Activated CD4-positive, alpha-beta T cell treated with anti-CD3 and anti-CD28 coated beads for 1 hour (primary cell): ENCODE data around the gene MYPOP.
"Not testable (repeated sequence)": the region's sequence is repeated elsewhere in the genome, so short reads cannot be mapped to it uniquely, and the experiment has no call there.

Source experiments
- DNase-seq: peaks from one replicate; pipeline ENCODE4 v3.0.0-alpha.2; 2020

Gene MYPOP

DNA sequence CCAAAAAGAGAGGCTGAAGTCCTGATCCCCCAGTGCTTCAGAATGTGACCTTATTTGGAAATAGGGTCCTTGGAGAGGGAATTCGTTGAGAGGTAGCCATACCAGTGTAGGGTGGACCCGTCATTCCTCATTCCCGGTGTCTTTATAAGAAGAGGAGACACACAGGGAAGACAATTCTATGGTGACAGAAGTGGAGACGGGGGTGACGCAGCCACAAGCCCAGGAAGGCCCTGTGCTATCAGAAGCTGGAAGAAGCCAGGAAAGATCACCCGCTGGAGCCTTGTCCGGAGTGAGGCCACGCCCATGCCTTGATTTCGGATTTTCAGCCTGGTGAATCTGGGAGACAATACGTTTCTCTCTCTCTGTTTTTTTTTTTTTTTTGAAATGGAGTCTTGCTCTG, 2.6 kb upstream of the MYPOP start:
- DNase-seq, result no peak

DNA sequence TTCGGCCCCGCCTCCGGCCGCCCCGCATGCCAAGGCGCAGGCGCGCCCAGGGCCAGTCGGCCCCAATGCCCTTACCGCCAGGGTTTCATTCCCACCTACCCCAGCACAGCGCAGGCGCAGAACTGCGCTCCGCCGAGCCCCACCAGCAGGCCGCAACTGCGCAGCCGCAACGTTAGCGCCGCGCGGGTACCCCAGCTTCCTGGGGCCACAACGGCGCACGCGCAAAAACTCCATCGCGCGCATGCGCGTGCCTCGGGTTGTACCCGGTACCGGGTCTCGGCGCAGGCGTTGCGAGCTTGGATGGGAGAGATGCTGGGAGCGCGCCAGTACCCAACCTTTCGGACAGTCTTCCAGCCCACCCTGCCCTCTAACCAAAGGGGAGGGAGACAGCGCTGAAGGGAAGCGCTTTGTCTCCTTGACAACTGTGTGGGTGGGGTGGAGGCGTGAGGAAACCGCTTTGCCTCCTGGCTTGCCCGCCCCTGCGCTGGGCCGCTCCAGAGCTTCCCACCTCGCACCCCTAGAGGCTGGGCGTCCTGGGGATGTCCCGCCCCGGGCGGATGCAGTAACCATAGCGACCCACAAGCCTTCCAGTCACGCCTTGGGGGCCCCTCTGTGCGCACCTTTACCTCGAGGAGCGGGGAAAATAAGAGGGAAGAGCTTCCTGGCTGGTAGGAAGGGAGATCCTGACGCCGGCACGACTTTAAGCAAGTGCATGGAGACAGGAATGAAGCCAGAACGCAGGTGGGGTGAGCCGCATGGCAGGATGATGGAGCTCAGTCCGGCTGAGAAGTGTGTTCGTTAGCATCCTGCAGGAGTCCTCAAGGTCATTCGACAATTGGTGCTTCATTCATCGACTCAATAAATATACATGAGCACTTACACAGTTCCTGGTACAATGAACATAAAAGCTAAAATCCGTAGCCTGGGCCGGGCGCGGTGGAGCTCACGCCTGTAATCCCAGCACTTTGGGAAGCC, 525 bp upstream of the MYPOP start:
- peak; percentile 100 for DNase-seq

DNA sequence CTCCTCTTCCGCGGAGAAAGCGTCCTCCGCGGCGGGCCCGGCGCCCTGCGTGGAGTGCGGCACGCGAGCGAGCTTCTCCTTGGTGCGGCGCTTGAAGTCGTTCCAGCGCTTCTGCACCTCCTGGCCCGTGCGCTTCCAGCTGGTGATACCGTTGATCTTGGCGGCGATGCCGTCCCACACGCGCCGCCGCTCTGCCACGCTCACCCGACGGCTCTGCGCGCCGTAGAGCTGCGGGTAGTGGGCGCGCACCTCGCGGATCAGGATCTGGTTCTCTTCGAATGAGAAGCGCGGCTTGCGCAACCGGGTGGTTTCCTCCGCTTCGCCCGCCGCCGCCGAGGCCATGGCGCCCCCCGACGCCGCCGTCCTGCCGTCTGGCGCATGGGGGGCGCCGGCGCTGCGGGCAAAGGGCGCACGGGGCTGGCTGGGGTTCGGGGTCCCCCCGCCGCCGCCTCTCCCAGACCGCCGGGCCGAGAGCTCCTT, 941 bp downstream of the MYPOP start:
- DNase-seq, result no peak

DNA sequence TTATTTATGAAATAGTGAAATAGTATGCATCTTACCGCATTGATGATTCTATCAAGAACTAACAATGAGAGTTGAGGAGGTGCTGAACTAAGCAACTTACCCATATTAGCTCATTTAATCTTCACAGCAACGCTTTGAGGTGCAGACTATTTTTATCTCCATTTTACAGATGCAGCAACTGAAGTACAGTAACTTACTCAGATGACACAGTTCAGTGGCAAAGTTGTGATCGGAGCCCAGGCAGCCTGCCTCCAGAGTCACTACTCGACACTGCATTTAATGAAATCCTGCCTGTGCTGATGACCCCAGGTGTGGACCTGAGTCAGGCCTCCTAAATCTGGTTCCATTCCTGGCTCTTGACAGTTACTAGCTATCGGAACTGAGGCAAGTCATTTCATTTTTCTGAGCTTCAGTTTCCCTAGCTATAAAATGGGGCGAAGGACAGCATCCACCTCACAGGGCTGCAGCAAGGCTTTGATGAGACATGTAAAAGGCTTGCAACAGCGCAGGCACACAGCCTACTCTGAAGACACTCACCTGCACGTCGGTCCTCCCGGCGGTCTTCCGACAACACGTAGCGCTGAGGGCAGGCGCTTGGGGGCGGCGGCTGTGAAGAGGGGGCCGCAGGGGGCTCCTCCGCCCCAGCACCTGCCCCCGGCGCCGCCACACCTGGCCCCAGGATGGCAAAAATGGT, 1.5 kb downstream of the MYPOP start:
- DNase-seq, result no peak

DNA sequence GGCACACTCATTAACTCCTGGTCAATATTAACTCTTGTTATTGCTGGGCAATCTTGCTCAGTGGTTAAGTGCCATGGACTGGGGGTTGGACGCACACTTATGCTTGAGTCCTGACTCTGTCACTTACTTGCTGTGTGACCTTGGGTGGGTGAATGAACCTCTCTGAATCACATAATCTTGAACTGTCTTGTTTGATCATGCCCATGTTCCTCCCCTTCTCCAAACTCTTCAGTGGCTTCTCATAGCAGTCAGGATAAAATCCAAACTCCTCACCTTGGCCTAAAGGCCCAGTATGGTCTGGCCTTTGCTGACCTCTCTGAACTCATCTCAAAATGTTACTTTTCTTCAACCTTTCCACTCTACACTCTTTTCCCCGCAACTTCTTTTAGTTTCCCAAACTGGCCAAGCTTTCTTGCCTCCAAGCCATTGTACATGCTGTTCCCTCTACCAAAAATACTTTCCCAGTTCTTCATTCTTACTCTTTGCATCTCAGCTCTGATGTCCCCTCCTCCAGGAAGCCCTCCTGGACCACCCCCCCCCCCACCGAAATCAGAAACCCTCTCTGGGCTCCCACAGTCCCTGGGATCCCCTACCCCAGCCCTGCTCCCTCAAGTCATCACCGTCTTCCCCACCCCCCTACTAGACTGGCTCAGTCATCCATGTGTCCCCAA, 2.4 kb downstream of the MYPOP start:
- no peak for DNase-seq

DNA sequence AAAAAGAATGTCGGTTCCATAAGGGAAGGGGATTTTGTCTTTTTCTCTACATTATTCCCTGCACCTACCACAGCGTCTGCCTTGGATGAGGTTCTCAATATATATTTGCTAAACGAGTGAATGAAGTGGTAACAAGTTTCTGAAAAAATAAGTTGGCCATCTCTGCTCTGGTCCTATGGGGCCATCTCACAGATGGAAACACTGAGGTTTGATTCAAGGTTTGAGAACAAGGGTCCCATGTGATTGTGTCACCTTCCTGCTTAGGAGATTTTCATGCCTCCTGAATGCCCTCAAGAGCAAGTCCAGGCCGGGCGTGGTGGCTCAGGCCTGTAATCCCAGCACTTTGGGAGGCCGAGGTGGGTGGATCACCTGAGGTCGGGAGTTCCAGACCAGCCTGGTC, 3.2 kb downstream of the MYPOP start:
- no peak for DNase-seq

DNA sequence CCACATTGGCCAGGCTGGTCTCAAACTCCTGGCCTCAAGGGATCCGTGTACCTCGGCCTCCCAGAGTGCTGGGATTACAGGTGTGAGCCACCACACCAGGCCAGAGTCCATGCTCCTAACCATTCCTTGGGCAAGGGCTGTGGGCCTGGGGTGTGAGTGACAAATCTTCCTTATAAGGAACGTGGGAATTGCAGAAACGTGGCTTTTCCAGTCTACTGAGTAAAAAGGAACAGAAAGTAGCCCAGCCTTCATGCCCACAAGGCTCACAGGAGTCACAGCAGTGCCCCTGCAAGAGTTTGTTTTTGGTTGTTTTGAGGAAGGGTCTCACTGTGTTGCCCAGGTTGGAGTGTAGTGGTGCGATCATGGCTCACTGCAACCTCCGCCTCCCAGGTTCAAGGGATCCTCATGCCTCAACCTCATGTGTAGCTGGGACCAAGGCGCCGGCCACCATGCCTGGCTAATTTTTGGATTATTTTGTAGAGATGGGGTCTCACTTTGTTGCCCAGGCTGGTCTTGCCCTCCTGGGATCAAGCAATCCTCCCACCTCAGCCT, 5.1 kb downstream of the MYPOP start:
- no peak for DNase-seq

DNA sequence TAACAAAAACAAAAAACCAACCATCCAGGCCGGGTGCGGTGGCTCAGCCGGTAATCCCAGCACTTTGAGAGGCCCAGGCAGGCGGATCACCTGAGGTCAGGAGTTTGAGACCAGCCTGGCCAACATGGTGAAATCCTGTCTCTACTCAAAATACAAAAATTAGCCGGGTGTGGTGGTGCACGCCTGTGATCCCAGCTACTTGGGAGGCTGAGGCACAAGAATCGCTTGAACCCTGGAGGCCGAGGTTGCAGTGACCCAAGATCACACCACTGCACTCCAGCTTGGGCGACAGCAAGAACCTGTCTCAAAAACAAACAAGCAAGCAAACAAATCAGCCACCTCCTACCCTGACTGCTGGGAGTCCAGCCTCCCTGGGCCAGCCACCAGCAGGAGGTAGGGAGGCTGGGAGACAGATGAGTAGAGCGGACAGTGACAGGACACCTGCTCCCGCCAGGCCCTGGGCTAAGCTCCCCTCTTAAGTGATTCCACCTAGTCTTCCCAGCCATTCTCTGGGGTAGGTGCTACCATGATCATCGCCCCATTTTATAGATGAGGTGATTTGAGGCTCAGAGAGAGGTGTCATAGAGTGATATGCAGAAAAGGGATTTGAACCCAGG, 6.3 kb downstream of the MYPOP start:
- DNase-seq, result not testable (repeated sequence)

DNA sequence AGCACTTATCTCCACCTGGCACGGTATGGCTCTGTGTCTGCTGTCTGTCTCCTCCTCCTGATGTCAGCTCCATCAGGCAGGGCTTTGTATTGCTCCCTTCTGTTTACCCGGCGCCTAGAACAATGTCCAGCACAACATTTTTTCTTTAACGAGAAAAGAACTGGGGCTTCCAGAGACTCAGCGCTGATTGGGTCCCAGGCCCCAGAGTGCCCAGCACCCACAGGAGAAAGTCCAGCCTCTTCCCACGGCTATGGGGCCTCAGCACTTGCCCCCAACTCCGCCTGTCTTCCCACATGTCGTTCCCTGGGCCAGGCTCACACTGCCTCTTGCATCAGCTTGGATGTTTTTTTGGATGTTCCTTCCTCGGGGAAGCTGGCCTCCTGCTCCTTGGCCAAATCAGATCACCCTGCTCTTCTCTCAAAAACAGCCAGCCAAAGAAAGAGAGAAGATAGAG, 6.9 kb downstream of the MYPOP start:
- DNase-seq, result no peak

DNA sequence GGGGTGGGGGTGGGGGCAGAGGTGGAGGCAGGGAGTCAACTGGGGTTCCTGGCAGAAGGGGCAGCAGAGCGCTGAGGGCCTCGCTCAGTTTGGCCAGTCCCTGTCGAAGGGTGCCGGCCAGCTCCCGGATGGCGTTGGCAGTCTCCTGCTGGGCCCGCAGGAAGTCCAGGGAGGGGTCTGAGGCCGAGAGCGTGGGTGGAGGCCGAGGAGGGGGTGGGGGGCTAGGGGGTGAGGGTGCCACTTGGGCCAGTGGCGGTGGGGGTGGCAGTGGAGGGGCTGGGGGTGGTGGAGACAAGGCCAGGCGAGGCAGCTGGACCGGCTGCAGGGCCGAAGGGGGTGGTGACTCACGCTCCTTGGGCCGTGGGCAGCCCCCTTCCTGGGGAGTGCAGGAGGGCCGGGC, 11.5 kb downstream of the MYPOP start:
- DNase-seq, result no peak

DNA sequence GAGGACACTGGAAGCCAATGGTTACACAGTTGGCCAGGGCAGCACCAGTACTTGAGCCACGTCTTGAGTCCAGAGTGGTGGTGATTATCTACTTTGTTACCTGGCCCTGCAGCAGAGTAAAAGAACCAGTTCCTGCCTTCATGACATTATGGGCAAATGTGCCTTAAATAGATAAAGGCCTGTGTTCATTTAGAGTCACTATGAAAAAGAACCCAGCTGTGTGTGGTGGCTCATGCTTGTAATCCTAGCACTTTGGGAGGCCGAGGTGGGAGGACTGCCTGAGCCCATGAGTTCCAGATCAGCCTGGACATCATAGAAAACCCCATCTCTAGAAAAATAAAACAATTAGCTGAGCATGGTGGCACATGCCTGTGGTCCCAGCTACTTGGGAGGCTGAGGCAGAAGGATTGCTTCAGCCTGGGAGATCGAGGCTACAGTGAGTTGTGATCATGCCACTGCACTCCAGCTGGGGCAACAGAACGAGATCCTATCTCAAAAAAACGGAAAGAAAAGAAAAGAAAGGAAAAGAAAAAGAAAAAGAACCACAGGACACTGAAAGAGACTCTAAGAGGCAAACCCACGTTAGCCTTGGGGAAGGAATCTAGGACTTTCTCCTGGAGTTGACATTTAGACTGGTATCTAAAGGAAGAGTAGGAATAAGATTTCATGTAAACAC, 13.1 kb downstream of the MYPOP start:
- no peak for DNase-seq

DNA sequence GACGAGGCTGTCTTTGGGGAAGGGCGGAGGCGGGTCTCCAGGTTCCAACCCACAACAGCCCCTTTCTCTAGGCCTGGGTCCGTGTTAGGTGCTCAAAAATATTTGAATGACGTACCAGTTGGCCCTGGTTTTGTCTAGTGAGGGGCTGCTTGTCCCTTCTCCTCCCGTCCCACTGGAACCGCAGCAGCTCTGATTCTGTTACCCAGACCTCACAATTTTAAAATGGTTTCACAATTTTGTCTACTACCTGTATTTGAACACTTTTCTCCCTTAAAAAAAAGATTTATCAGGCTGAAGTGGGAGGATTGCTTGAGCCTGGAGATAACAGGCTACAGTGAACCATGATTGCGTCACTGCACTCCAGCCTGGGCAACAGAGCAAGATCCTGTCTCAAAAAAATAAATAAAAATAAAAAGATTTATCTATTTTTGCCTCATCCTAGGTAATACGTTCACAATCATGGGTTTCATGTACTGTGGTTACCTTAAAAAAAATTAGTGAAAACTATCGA, 15.2 kb downstream of the MYPOP start:
- no peak for DNase-seq

DNA sequence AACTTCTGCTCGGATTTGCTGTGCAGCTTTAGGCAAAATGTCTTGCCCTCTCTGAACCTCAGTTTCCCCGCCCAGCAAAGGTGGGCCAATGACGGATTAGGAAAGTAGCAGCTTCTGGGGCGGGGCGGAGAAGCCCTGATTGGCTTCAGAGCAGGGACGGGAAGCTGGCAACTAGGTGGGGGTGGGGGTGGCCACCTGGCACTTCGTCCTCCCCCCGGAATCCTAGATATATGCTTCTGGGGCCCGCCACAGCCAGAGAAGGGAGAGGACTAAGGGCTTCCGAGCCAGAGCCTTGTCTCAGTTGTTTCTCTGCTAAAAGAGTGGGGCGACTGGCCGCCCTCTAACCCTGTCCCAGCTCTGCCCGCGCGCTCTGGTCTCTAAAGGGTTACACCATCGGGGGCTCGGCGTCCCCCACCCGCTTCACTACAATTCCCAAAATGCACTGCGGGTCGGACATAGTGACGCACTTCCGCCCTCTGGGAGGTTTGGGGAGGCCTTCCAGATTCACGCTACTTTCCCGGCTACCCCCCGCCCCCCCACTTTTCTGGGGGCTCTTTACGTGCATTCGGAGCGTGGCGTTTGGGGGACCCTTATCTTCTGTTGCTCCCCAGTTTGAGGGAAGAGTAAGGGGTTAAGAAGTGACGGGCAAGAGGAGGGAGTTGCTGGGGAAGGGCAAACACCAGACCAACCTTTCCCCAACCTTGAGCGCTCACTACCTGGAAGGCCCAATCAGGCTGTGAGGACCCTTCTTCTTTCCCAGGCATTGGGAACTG, 15.8 kb downstream of the MYPOP start:
- peak; percentile 79 for DNase-seq

DNA sequence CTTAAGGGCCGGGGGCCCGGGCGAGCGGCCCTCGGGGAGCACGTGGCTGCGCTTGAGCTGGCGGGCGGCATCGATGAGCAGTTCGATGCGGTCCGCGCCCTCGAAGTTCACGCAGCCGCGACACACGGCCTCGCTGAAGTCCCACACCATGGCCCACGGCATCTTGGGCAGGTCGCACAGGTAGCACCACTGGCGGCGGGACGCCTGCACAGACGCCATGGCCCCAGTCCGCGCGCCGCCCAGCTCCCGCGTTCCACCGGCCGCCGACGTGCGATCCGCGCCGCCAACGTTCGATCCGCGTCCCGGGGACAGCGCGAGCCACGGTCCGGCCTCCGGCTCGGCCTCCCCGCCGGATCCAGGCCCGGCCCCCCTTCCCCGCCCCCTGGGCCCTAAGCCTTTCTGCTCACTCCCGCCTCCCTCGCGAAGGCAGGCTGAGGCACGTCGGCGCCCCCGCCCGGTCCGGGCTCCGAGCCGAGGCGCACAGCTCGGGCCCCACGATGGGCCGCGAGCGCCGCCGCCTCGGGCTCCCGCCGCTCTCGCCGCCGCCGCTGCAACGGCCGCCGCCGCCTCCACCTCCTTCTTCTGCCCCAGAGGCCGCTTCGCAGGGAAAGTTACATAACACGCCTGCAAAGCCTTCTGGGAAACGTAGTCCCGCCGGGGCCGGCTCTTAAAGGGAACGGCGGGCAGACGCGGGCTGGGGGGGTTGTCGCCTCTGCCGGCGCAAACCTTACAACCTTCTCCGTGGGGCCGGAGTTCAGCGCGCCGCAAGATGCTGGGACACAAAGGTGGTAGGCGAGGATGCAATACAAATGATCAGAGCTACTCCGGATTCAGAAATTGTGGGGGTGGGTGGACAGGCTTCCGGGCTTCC, 16.6 kb downstream of the MYPOP start, which contains the start of gene IRF2BP1:
TSS of gene IRF2BP1 (minus strand) at position 586 of the 871 bp plus-strand sequence. CDS start at position 219, 367 bp downstream.
- DNase-seq, result peak; percentile 80

DNA sequence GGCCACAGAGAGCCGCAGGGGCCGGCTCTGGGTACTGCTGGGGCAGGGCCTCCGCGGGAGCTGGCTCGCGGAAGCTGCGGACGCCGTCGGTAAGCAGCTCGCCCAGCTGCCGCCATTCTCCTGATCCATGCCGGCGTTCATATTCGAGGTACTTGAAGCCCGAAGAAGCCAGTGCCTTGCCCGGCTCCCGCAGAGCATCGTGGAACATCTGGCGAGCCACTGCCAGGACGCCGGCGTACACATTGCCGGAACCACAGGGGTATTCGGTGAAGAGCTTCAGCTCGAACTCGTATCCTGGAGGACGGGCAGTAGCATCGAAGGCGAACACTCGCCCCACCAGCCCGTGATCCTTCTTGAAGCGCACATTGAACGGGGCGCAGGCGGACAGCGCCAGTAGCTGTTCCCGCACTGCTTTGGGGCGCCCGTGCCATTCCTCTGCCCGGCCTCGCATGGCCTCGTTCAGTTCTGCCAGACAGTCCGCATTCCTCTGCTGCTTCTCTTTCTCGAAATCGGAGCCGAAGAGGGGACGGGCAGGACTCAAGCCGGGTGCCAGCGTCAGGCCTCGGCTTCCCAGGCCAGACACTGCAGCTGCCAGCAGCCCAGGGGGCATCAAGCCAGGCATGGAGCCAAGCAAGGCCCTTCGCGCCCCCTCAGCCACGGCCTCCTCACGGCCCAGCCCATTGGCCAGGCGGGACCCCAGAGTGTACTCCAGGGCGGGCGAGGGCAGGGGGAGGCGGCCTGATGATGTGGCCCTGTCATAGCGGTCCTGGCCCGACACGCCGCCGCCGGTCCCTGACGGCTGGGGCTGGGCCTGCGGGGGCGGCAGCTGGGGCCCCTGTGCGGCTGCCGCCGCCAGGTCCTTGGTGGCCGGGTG, 17.5 kb downstream of the MYPOP start:
- no peak for DNase-seq

DNA sequence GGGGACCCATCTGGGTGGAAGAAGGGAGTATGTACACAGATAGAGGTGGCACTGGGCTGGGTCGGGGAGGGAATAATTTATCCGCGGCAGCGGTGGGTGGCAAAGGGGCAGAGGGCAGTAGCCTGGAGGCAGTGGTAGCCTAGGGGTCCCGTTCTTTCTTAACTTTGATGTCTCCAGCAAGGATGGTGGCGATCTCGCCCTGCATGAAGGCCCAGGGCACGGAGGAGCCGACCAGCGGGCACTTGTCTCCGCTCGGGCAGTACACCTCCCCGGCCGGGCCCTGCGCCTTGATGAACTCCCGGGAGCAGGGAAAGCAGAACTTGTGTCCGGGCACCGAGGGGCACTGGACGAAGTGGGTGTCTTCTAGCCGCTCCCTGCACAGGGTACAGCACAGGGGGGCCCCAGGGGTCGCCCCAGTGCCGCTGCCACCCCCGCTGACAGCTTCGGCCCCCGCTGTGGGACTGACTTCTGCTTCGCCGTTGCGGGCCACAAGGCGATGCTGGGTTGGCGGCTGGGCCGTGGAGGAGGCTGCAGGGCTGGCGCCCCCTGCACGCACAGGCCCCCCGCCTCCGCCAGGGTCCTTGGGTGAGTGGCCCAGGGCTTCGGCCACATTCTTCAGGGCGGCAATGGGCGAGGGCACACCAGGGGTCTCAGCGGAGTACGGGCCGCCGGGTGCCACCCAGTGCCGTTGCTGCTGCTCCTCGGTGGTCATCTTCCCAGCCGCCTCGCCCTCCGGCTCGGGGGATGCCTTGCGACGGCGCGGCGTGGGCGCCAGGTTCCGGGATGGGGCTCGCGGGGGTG, 18.3 kb downstream of the MYPOP start:
- no peak for DNase-seq

DNA sequence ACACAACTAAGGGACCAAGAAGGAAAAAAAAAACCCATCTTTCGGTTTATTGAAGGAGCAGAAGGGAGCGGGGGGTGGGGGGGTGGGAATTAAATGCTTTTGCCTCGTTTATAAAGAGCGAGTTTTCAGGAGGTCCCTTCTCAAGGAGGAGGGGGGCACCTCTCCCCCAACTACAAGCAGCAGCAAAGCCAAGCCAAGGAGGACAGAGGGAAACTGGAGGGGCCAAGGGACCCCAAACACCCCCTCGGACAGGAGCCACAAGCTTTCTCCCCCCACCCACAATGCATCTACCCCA, 18.9 kb downstream of the MYPOP start:
- DNase-seq, result no peak
